NCI-H1694 treated with DMSO at 0.1 percent for 48 hours (cell line): ENCODE results near the gene CARD8.

ENCODE experiments used
- DNase-seq: peaks from one replicate; lab custom pipeline; 2025; lab: John Stamatoyannopoulos, UW

CARD8 gene

DNA sequence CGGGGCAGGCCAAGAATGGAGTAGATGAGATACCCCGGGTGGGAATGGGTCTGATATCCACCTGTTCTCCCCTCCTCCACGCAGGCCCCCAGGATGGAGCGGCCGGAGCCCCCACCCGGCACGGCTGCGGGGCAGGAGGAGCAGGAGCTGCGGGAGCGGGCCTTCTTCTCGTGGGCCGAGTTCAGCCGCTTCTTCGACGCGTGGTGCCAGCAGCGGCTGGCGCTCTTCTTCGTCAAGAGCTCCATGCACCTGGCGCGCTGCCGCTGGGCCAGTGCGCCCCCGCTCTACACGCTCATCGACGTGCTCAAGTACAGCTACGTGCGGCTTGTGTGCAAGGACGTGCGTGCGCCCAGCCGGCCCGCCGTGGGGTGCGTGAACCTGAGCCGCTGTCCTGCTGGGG lies 84.0 kb downstream of the CARD8 start:
- DNase-seq = no peak

DNA sequence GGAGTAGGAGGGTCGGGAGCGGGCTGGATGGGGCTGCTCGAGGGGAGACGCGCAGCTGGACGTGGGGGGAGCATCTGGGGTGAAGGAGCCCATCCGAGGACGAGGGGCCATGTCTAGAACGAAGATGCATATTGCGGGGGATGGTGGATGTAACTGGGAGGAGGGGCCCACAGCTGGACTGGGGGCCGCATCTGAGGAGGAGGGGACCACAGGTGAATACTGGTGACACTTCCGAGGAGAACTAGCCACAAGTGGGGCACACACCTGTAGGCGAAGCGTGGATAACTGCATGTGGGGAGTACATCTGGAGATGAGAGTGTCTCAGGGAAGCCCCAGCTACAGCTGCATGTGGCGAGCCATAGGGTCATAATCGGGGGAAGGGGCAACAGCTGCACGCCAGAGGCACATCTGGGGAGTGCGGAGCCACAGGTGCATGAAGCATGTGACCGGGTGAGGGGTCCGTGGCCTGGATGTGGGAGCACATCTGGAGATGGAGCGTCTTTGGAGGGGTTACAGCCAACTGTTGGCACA lies 84.8 kb downstream of the CARD8 start:
- DNase-seq = no peak

DNA sequence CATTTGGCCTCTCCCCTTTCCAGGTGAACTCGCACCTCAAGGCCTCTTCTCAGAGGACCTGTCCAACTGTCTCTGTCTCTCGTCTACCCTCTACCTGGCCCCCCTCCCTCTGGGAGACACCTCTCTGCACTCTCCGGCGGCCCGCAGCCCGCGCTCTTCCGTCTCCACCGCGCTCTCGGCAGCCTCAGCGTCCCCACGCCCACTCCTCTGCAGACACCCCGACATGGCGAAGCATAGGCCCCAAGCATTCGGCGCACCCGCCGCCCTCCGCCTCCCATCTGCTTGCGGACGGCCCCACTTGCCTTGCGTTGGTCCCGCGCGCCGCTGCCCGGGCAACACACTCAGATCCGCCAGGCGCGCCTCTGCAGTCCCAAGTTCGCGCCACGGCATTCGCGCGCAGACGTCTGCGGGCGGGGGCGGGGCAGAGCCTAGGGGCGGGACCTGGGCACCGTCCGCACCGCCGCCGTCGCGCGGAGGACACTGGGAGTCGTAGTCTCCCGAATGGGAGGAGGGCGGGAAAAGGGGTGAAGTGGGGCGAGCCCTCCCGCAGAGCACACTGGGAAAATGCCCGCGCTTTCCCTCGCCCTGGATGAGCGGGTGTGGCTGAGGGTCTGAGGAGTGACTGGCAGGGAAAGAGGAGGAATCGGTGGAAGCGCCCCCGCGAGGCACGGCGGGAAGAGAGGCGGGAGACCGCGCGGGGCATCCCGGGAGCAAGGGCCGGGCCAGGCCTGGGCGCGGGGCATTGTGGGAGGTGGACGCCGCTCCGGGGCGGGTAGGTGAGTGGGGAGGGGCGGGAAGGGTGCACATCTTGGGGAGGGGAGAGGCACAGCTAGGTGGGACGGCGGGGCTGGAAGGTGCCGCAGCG lies 85.5 kb downstream of the CARD8 start, which contains the start of the genes LIG1 and ZSWIM9:
Gene LIG1, minus strand, starts transcription at position 406 of the 865 bp plus-strand sequence. CDS start 4,778 bp downstream, outside the sequence.
Gene ZSWIM9, plus strand, starts transcription at position 742 of the 865 bp plus-strand sequence. CDS start 1,123 bp downstream, outside the sequence.
- peak; percentile 94 for DNase-seq

- peak; percentile 12 for DNase-seq
These were observed 86.2 kb downstream of the CARD8 start for GRCh38 chr19:48169578-48169938.

- no peak for DNase-seq
These were observed 87.0 kb downstream of the CARD8 start for GRCh38 chr19:48168689-48169088.

DNA sequence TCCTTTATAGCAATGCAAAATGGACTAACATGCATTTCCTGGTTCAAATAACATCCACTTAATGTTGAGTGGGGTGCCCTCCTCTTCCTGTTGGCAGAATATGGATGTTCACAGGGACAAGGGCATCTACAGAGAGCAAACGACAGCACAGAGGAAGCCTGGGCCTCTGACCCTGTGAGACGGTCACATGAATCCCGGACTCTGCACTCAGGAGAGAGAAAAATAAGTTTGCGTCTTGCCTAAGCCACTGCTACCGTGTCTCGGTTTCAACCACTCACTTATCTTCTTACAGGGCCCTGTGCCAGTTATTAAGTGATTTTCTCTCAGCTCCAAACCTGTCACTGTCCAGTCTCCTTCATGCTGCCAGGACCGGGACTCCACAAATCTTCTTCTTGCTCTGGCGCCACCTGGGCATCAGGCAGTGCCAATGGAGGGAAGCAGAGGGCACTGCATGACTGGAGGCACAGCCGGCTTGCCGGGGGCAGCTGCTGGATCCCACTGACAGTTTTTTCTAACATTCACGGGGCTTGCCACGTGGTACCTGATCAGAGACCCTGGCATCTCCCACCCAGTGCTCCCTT lies 97.4 kb downstream of the CARD8 start:
- no peak for DNase-seq
